Urinary bladder (tissue), 4 donors: Measurements from ENCODE around the gene PERM1. TPM values are rescaled to one million over a fixed set of nuclear protein-coding genes. Genes with fewer than 3 reads are reported as not detected.
"Not testable (repeated sequence)": the region's sequence is repeated elsewhere in the genome, so short reads cannot be mapped to it uniquely, and the experiment has no call there.

Experiments used
- DNase-seq: peaks from one replicate; pipeline ENCODE4 v3.0.0-alpha.2; 2015; ENCODE audit errors: extremely low spot score
- H3K27ac ChIP-seq: one replicate; pipeline ENCODE4 v1.5.1; 2013; ENCODE audit warnings: low read depth, mild to moderate bottlenecking, moderate library complexity
- H3K36me3 ChIP-seq: one replicate; pipeline ENCODE4 v1.6.1; 2013; ENCODE audit warnings: mild to moderate bottlenecking, moderate library complexity; ENCODE audit not compliant: insufficient read depth
- H3K4me1 ChIP-seq: one replicate; pipeline ENCODE4 v1.6.1; 2013; ENCODE audit warnings: mild to moderate bottlenecking, moderate library complexity; ENCODE audit not compliant: insufficient read depth
- H3K4me3 ChIP-seq: one replicate; pipeline ENCODE4 v1.5.1; 2013; ENCODE audit warnings: low read depth, low read length
- WGBS: extraction: QIAGEN DNeasy Blood & Tissue Kit; methylation state at CpG from one replicate; pipeline ENCODE4 v1.1.7; 2013; 5-methylcytosine and 5-hydroxymethylcytosine counted together
- polyA plus RNA-seq: library from polyadenylated mRNA; stranded (reverse); fragments of 200-250 nt; gene quantifications from one replicate; pipeline ENCODE4 v1.2.3, GENCODE V29; 2013
- total RNA-seq: library from RNA; depleted of rRNA; stranded (reverse); fragments of >200 nt; gene quantifications from one replicate; pipeline ENCODE4 v1.2.3, GENCODE V29; 2014
- donor health status: healthy with polysubstance abuse.
- donor health status: healthy.

PERM1 gene
- total and polyA plus RNA-seq, 2 donors, result 0.32 to 0.73 TPM

GRCh38 chr1:998745-998994 is 16.8 kb upstream of the PERM1 start:
- 2% methylated on average over 26 of the region's 27 CpGs for WGBS
- Histone ChIP-seq H3K4me3 (peak overlapping the region; percentile 62), H3K4me1 (peaks cover 2% of the 10 kb centered on the region), H3K27ac (no peak overlapping the region), H3K36me3 (no peaks in the 10 kb centered on the region)
- DNase-seq, result no peak

- peaks cover 2% of the 10 kb centered on the region for H3K4me1 ChIP-seq
- peak overlapping the region; percentile 62 for H3K4me3 ChIP-seq
- DNase-seq, result no peak
- H3K27ac ChIP-seq, result no peak overlapping the region
- WGBS, result 33% methylated on average over 75 of the region's 75 CpGs
- no peaks in the 10 kb centered on the region for H3K36me3 ChIP-seq
These were observed 16.3 kb upstream of the PERM1 start for GRCh38 chr1:997993-998744.

- Histone ChIP-seq H3K4me3 (no peak overlapping the region), H3K4me1 (peaks cover 2% of the 10 kb centered on the region), H3K36me3 (no peaks in the 10 kb centered on the region), H3K27ac (no peak overlapping the region)
- 83% methylated on average over 3 of the region's 3 CpGs for WGBS
- no peak for DNase-seq
These were observed 15.8 kb upstream of the PERM1 start for GRCh38 chr1:997713-997992.

DNA sequence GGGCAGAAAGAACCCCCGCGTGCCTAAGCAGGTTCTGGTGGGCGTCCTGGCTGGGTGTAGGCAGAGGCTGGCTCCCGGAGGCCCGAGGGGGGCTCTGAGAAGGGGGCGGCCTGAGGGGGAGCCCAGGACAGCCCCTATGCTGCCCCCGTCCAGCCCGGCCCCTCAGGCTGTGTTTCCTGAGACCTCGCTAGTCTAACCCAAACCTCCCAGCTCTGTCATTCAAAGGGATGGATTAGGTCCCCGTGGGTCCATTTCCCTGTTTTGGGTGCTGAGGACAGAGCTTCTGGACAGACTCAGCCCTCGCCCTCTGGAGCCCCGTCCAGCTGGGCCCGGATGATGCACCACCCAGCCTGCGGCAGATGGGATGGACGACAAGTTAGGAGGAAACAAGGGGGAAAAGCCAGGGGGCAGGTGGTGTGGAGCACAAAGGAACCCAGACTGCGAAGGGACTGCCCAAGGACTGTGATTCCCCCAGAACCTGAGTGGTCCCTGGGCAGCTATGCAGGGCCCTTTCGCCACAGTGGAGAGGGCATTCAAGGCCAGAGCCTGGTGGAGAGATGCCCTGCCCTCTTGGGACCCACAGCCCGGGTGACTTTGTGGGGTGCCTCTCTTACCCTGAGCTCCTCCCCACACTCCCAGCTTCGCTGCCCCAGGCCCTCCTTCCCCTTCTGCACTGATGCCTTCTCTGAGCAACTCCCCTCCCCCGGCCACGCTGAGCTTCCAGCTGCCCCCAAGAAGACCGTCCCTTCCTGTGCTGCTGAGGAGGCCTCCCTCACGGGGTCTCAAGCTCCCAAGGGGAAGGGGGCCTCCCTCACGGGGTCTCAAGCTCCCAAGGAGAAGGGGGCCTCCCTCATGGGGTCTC is 15.2 kb upstream of the PERM1 start:
- WGBS, result 64% methylated on average over 24 of the region's 24 CpGs
- H3K4me1 ChIP-seq, result peaks cover 2% of the 10 kb centered on the region
- no peak for DNase-seq

DNA sequence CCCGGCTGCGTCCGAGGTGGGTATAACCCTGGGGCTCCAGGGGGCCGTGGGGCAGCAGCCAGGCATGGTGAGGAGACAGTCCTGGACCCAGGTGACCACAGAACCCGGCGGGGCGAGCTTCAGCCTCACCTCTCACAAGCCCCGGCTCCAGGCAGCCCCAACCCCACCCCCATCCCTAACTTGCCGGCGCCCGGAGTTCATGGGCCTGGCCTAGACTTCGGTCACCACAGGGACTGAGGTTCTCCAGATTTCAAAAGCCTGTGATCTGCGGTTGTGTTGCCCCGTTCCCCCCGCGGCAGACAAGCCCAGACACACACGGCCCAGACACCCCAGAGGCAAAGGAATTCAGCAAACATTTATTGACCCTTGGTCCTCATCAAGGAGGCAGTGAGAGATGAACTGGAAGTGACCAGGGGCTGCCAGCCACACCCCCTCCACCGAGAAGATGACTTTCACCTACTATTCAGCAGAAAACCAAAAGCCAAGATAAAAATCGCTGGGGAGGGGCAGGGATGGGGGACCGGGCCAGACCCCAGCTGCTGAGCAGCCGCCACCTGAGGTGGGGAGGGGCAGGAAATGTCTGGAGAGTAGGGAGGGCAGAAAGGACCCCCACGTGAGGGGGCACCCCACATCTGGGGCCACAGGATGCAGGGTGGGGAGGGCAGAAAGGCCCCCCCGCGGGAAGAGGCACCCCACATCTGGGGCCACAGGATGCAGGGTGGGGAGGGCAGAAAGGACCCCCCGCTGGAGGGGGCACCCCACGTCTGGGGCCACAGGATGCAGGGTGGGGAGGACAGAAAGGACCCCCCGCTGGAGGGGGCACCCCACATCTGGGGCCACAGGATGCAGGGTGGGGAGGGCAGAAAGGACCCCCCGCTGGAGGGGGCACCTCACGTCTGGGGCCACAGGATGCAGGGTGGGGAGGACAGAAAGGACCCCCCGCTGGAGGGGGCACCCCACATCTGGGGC is 14.1 kb upstream of the PERM1 start:
- DNase-seq, result no peak
- Histone ChIP-seq H3K4me1 (no peaks in the 10 kb centered on the region), H3K27ac (no peak overlapping the region), H3K4me3 (no peak overlapping the region), H3K36me3 (no peaks in the 10 kb centered on the region)
- WGBS, result 38% methylated on average over 30 of the region's 30 CpGs

More for the DNA sequence above, 15.2 kb upstream of the PERM1 start:
- Histone ChIP-seq H3K36me3 (no peaks in the 10 kb centered on the region), H3K27ac (no peak overlapping the region), H3K4me3 (no peak overlapping the region)

DNA sequence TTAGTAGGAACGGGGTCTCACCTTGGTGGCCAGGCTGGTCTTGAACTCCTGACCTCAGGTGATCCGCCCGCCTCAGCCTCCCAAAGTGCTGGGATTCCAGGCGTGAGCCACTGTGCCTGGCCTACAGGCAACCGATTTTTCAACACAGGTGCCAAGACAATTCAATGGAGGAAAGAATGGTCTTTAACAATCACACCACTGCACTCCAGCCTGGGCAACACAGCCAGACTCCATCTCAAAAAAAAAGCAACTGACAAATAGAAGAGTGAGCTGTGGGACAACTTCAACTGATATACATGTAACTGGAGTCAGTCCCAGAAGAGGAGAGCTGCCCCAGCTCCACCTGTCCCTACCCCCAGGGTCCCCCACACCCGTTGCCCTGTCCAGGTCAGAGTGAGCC is 12.7 kb upstream of the PERM1 start:
- not testable (repeated sequence) for DNase-seq, H3K4me1 ChIP-seq, H3K36me3 ChIP-seq, H3K4me3 ChIP-seq, H3K27ac ChIP-seq
- 89% methylated on average over 6 of the region's 6 CpGs for WGBS

DNA sequence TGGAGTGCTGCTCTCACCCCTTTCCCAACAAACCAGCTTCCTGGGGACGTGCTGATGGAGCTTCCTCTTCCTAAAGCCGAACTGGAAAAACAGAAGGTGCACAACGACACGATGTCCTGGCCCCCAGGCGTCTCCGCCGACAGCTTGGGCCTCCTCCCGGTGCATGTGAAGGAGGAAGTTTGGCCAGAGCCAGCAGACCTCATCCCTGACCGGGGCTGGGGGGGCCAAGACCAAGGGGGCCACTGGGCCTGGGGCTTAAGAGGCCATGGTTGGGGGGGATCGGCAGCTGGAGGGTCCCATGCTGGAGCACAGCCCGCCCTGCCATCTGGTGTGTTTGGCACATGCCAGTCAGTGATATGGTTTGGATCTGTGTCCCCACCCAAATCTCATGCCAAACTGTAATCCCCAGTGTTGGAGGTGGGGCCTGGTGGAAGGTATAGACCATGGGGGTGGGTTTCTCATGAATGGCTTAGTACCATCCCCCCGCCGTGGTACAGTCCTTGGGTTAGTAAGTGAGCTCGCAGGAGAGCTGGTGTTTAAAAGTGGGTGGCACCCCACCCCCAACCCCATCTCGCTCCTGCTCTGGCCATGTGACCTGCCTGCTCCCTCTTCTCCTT is 11.6 kb upstream of the PERM1 start:
- WGBS, result 80% methylated on average over 15 of the region's 15 CpGs
- Histone ChIP-seq H3K4me3 (no peak overlapping the region), H3K27ac (no peak overlapping the region), H3K36me3 (no peaks in the 10 kb centered on the region), H3K4me1 (no peaks in the 10 kb centered on the region)
- no peak for DNase-seq

DNA sequence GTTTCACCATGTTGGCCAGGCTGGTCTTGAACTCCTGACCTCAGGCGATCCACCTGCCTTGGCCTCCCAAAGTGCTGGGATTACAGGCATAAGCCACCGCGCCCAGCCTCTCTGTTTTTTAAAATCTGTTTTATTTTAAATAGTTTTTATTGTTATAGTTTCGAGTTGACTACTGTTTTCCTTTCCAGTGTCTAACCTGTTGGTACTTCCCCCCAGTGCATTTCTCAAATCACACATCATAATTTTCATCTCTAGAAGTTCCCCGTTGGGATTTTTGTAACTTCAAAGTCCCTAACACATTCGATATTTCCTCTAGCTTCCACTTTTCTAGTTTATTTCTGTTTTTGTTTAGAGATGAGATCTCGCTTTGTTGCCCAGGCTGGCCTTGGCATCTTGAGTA is 10.5 kb upstream of the PERM1 start:
- H3K36me3 ChIP-seq, result no peaks in the 10 kb centered on the region
- H3K4me3 ChIP-seq, result no peak overlapping the region
- H3K4me1 ChIP-seq, result no peaks in the 10 kb centered on the region
- WGBS, result 91% methylated on average over 7 of the region's 7 CpGs
- no peak for DNase-seq
- no peak overlapping the region for H3K27ac ChIP-seq

GRCh38 chr1:991895-992294 is 10.0 kb upstream of the PERM1 start:
- Histone ChIP-seq H3K4me1 (no peaks in the 10 kb centered on the region), H3K27ac (no peak overlapping the region), H3K36me3 (no peaks in the 10 kb centered on the region), H3K4me3 (no peak overlapping the region)
- 95% methylated on average over 10 of the region's 10 CpGs for WGBS
- DNase-seq, result no peak

- not testable (repeated sequence) for DNase-seq, H3K36me3 ChIP-seq, H3K4me1 ChIP-seq, H3K4me3 ChIP-seq, H3K27ac ChIP-seq
- WGBS, result 97% methylated on average over 6 of the region's 6 CpGs
These were observed 9.4 kb upstream of the PERM1 start for GRCh38 chr1:991275-991674.

DNA sequence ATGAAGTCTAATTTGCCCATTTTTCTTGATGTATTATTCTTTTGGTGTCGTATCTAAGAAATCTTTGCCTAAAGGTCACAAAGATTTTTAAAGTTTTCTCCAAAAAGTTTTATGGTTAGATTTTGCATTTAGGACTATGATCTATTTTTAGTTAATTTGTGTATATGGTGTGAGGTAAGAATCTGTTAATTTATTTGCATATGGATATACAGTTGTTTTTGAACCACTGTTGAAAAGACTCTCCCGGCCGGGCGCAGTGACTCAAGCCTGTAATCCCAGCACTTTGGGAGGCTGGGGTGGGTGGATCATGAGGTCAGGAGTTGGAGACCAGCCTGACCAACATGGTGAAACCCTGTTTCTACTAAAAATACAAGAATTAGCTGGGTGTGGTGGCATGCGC is 6.2 kb upstream of the PERM1 start:
- H3K27ac ChIP-seq, H3K4me1 ChIP-seq, H3K36me3 ChIP-seq, DNase-seq, H3K4me3 ChIP-seq: not testable (repeated sequence)
- 85% methylated on average over 5 of the region's 5 CpGs for WGBS

DNA sequence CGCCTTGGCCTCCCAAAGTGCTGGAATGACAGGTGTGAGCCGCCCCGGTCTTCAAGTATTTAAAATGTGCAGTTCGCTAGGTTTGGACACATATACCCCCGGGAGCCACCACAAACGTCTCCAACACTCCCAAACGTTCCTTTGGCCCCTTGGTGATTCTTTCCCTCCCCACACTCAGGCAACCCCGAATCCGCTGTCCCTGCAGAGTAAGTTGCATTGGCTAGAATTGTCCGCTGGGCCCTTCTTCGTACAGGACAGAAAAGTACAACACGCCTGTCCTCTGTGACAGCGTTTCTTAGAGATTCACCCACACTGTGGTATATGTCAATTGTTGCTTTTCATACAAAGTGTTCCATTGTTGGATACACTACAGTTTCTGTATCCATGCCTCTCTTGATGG is 3.2 kb upstream of the PERM1 start:
- Histone ChIP-seq H3K27ac (no peak overlapping the region), H3K36me3 (no peaks in the 10 kb centered on the region), H3K4me3 (no peak overlapping the region), H3K4me1 (no peaks in the 10 kb centered on the region)
- no peak for DNase-seq
- WGBS, result 75% methylated on average over 13 of the region's 13 CpGs

GRCh38 chr1:984476-984814 is 2.6 kb upstream of the PERM1 start:
- no peak overlapping the region for H3K27ac ChIP-seq
- no peaks in the 10 kb centered on the region for H3K36me3 ChIP-seq
- no peak overlapping the region for H3K4me3 ChIP-seq
- no peaks in the 10 kb centered on the region for H3K4me1 ChIP-seq
- whole genome bisulfite sequencing, result 57% methylated on average over 12 of the region's 12 CpGs
- no peak for DNase-seq
